ENCODE data around the gene CABLES1.

Gene CABLES1

DNA sequence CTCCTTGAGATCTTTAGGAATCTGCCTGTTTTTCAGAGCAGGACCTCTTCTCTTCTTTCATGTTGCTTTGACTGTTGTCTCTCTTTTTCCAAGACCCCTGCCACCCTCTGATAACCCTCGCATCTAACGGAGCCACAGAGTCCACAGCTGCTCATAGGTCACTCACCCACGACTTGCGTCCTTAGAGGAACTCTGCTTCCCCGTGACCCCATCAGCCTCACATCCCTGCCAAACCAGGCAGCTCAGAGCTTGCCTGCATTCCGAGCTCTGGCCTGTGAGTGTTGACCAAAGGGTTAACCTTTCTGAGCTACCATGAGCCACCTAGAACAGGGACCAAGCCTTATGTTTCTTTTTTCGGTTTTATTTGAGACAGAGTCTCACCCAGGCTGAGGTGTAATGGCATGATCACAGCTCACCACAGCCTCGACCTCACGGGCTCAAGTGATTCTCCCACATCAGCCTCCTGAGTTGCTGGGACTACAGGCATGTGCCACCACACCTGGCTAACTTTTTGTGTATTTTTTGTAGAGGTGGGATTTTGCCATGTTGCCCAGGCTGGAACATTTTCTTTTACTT, 36.4 kb downstream of the CABLES1 start:
- no peak for DNase-seq

DNA sequence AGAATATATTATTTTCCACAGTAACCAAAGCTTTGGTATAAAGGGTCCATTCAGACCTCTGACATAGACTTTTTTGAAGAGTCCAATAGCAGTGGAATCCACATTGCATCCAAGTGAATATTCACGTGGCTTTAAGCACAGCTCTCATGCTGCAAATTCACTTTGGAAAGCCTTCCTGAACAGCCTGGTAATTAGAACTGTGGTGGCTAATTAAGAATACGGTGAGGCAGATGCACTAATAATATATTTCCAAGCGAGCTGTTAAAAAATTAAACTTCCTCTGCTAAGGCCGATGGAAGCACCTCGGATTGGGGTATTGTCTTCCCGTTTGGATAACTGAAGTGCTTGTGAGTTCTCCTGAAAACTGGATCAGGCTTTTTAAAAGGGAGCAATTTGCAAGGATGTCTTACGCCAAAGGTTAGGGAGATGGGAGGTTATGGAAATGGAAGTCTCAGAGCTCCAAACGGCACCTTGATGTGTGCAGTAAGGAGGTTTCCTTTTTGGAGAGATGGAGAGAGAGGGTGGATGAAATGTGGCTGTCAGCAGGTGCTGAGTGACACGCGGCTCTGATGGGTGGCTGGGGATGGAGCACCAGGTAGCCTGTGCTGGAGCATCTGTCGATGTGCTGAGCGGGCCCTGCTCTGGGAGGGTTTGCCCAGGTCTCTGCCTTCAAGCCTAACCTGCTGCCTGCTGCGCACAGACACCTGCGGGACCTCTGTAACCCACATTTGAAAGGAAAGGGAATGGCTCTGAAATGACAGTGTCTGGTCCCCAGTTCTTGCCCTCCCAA, 37.5 kb downstream of the CABLES1 start:
- DNase-seq, result no peak

DNA sequence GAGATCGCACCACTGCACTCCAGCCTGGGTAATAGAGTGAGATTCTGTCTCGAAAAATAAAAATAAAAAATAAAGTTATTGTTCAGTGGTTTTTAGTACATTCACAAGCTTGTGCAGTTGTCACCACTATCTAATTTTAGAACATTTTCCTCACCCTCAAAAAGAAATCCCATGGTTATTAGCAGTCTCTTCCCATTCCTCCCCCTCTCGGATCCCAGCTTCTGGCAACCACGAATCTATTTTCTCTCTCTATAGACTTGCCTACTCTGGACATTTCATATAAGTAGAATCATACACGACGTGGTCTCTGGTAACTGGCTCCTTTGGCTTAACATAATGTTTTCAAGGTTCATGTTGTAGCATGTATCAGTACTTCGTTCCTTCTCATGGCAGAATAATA, 38.6 kb downstream of the CABLES1 start:
- DNase-seq, result peak; percentile 18

DNA sequence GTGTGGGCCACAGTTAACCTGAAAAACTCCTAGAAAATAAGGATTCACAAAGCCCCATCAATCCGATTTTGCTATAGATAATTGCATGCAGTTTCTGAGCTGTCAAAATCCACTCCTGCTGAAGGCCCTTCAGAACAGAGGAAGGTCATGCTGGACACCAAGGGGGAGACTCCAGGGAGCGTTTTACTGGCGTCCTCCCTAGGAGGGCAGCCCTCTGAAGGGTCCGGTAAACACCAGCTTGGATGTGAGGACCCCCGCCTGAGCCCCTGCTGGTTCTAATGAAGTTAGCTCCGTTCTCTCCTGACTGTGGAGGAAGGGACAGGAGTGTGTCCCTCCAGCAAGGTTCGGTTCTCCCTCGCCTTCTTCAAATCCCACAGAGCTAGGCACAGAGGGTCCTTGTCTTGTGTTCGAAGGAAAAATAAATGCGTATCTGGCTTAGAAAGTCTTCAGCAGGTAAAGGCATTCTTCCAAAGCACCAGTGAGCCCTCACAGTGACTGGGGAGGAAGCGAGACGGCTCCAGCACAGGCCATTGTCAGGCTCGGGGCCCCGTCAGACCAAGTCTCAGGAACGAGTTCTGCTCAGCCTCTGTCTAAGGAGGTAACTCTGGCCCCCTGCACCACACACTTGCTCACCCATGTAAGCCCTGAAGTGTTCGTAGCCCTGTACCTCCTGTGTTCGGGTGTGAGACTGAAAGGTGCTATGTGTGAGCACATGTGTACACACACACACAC, 41.6 kb downstream of the CABLES1 start:
- DNase-seq, result no peak

DNA sequence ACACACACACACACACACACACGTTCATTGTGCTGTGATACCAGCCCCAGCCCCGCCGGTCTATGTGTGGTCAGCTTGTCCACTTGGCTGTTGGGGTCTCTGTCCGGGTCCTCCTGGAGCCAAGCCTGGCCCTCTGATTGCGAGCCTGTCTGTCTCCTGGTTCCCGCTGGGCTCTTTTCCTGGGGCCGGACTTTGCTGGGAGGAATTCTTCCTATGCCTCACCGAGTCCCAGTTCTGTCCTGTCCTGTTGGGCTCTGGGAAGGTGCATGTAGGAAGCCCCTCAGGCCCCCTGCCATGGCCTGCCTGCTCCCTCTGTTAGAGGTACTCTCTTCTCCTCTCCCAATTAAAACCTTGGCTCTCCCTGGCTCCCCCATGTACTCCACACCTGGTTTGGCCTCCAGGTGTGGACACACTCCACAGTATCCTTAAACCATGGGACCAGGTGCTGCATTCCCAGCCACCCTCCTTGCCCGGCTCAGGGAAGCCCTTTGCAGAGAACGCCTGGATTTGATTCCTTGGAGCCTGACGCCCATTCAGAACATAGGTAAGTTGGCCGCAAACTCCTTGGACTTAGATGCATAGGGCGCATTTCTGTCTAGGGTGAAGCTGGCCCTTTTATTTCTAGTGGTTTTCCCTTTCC, 42.3 kb downstream of the CABLES1 start:
- DNase-seq, result no peak

DNA sequence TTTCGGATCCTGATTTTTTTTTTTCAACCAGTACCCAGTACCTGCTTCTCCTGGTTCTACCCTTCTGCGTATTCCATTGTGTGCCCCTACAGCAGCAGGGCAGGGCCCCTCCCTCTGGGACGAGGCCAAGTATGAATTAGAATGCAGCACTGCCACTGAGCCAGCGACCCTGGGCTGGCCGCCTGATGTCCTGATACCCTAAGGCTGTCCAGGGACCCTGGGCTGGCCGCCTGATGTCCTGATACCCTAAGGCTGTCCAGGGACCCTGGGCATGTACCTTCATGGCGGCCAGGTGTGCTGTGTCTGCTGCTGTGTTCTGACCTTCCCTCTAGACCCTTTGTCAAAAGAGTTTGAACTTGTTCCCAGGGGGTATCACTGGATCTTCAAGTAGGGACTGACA, 42.9 kb downstream of the CABLES1 start:
- DNase-seq, result no peak

DNA sequence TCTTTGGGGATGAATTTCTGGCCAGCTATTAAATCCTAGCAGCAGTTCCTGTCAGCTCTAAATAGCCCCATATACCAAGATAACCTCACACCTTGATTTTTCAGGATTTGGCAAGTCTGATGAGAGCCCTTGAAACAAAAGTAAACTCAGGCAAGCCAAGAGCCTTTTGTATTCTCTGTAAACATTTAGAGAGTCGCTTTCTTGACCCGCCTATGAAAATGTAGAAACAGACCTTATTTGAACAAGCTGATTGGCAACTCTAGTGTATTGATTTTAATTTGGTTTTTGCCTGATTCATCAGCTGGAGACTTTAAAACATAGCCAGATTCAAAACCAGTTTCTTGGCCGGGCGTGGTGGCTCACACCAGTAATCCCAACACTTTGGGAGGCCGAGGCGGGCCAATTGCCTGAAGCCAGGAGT, 43.4 kb downstream of the CABLES1 start:
- no peak for DNase-seq

DNA sequence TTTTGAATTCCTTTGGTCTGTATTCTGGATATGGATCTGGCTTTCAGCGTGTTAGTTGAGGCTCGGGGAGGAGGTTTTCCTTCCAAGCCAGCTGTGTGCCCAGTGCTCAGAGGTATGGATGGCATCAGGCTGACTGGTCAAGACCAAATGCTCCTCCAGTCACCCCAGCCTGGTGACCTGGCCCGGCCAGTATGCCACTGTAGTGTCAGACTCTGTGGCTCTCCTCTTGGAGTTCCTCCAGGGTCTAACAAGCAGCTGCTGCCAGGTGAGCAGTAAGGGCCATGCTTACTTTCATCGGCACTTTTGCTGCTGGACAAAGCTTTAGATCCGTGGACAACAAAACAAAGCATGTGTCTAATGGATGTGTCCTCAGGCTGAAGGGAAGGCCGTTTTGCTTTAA, 44.1 kb downstream of the CABLES1 start:
- no peak for DNase-seq

DNA sequence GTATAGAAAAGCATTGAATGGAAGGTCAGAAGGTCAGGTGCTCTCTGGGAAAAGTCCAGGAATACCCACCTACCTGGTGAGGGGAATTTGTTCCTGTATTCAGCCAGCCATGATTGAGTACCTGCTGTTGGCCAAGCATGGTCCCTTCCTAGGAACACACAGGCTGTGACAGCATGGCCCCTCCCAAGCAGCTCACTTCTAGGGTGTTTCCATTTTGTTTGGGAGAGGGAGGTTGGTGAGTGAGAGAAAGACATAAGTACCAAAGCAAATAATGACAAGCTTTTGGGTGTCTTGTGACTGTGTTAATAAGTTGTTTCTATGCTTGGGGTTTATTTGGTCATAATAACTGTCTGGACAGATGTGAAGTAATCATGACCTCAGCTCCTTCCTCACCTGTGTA, 46.3 kb downstream of the CABLES1 start:
- DNase-seq, result no peak

DNA sequence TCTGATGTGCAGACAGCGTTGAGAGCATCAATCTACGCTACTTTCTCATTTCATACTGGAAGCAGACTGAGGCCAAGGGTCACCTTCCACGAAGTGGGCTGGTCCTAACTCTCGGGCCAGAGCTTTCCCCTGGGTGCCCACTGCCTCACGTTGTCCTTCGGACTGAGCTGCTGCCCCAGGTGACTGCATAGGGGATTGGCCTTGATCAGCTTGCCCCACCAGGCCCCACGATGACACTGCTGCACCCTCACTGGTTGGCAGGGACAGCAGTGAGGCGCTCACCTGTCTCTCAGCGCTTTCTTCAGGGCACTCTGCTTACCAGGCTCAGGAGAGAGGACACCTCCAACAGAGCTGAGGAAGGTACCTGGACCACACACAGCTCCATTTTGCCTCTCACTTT, 47.3 kb downstream of the CABLES1 start:
- no peak for DNase-seq

DNA sequence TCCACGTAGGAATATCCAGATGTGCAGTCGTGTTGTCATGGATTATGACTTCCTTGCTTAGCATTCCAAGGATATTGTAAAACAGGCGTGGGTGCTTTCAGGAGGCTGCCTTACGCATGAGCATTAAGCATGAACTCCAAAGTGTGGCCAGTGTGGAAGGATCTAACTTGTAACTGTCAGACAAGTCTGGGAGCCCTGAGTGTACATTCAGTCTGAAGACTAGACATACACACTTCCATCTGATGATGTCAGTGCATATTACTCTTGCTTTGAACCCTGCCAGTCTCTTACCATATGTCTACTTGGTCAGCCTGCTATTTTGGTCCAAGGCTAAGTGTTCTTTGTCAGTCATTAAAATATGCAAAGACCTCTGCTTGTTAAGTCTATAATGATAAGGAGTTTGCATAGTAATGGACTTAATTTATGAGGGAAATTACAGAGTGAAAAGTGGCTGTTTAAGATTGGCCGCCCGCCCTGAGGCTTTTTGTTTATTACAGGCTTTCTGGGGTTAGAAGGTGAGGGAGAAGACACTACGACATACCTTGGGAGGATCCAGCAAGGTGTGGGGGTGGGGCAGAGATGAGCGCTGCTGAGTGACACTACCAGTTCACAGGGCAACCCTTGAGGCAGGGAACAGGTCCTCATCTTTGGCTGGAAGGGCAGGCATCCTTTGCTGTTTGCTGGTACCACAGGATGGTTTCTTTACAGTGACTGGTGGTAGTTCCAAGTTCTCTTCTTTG, 48.3 kb downstream of the CABLES1 start:
- peak; percentile 67 for DNase-seq

DNA sequence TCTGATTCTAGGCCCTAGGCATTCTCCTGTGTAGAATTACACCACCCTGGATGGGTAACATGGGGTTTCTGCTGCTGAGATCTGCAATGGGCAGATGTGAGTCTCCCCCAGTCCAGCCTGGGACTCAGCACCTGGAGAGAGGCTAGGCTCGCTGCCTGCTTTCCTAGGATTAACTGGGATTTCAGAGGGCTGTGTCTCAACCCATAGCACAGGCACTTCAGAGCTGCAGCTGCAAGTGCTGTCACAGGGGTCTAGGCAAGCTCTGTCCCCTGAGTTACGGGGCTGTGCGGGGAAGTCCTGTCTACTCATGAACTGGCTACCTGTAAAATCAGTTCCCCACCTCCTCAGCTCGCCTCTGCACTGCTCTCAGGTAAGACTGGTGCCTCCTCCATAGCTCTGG, 51.5 kb downstream of the CABLES1 start:
- DNase-seq, result no peak

DNA sequence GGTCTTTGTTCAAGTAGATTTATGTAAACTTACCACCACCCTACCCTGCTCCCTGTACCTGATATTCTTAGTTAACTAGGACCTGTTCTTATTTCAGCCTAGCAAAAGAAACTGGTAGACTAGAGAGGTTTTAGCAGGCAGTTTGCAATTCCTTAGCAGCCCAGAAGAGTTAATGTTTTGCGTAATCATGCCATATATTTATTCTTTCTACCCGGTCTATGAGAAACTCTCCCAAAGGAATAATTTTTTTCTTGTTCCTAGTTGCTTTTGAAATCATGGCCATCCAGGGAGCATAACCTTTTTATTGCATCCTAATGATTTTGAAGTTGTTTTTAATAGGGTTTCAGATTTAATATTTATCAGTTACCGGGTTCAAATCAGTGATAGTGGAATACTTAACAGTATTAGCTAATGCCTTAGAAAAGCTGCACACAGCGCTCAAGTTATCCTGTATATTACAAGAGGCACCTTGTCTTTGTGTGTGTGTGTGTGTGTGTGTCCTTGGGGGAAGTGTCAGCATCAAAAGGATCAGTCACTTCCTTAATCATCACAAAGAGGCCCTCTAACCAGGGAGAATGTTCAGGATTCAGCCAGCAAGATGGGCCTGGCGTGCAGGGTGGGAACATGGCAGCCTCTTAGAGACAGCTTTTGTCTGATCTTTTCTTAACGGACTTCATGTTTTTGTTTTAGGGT, 52.9 kb downstream of the CABLES1 start:
- no peak for DNase-seq

DNA sequence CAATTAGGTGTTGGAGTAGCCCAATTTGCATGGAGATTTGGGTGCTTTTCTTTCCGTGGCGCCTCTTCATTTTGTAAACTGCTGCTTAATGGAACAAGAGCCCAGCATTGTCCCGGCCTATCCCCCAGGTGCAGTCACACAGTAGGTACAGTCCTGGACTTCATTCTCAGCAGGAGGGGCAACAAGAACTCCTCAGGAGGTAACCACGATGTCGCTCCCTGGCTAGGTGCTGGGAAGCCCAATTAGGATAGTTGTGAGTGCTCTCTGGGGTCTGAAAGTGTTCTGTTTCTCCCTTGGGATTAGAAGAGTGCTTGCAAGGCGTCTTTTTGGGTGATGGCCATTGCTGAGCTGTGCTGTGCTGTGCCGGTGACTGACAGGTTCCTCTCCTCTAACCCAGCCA, 53.8 kb downstream of the CABLES1 start:
- DNase-seq, result no peak

DNA sequence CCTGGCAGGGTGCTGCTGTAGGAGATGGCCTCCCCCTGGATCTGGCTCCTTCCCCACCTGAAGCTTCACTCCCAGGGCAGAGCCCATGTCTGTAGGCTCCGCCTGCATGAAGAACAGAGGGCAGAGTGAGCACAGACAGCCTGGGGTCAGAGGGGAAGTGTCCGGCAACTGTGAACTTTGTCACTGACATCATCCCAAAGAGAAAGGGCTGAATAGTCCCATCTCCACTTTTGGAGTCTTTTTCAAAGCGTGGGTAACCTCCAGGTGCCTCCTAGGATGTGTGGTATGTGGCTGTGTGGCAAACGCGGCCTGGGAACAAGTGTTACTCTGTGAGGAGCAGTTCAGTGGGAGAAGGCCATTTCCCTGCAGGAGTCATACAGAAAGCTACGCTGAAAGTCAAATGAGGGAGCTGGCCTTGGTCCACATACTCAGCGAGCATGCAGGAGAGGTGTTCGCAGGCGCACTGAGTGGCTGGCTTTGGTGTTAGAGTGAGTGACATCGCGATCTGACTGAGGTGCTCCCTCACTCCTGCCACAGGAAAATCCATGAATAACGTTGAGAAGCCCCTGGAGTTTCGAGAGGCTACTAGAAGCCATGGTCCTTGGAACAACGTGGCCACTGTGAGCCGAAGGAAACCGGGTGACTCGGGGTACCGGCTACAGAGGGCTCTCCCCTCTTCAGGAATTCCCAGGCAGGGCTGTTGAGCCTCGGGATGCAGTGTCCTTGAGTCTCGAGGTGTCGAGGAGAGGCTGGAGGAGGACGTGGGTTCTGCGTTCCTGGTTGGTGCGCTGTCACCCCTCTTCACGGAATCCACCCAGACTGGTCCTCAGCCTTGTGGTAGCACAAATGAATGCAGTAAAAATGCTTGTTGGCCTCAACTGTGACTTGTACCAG, 54.7 kb downstream of the CABLES1 start:
- no peak for DNase-seq

DNA sequence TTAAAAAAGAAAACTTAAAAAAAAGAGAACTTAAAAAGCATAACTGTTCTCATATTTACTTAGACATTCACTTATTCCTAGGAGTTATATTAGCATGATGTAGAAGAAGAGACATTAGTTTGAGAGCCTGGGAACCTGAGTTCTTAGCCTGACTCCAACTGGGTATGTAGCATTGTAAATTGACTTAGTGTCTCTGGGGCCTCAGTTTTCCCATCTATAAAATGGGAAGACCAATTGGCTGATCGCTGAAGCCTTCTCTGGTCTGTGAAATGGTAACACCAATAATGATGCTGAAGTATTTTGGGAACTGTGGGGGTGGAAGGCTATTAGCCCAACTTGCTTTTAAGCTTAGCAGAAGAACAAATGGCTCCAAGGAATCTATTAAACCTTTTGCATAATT, 55.9 kb downstream of the CABLES1 start:
- DNase-seq, result no peak

DNA sequence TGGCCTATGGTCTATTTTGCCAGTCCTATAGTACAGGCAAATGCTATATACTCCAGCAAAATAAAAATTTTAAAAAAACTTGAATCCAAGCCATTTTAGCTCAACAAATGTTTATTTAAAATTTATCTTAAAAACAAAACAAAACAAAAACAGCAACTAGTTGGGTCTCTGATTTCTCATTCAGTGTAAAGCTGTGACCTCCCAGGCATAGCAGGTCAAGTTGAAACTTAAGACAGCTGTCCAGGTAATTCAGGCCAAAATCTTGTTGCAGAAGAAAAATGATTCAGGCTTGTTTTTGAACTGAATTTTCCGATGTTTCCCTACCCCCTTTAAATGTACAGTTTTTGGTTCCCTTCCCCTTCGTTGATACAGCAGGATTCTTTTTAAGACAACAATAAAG, 58.5 kb downstream of the CABLES1 start:
- no peak for DNase-seq

DNA sequence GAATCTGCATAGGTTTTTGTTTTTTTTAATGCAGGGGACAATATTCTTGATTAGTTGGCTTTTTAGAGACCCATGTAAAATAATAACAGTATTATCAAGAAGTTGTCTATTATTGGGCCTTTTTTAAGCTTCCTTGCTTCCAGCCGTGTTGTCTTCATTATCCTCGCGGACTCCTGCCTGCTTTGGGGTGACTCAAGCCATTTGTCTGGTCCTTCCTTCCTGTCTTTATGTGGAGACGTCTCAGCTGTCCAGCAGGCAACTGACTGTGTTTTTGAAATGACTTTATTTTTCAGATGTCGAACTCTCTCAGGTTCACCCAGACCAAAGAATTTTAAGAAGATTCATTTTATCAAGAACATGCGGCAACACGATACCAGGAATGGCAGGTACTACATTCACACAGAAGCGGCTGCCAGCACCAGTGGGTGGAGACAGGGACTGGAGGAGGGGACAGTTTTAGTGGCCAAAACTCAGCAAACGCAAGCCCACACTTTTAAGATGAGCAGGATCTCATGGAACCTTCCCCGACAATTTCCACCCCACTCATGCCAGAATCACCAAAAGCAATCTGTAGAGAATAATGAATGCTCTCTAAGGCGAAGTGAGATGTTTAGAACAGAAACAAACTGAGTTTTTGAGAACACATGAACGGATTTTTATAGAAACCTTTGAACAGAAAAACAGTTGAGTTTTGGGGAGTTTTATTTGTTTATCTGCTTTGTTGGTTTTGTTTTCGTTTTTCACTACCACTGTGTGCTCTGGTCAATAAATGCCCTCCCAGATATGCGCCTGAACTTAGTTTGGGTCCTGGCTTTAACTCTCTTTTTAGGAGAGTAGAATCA, 59.1 kb downstream of the CABLES1 start:
- DNase-seq, result peak; percentile 47

DNA sequence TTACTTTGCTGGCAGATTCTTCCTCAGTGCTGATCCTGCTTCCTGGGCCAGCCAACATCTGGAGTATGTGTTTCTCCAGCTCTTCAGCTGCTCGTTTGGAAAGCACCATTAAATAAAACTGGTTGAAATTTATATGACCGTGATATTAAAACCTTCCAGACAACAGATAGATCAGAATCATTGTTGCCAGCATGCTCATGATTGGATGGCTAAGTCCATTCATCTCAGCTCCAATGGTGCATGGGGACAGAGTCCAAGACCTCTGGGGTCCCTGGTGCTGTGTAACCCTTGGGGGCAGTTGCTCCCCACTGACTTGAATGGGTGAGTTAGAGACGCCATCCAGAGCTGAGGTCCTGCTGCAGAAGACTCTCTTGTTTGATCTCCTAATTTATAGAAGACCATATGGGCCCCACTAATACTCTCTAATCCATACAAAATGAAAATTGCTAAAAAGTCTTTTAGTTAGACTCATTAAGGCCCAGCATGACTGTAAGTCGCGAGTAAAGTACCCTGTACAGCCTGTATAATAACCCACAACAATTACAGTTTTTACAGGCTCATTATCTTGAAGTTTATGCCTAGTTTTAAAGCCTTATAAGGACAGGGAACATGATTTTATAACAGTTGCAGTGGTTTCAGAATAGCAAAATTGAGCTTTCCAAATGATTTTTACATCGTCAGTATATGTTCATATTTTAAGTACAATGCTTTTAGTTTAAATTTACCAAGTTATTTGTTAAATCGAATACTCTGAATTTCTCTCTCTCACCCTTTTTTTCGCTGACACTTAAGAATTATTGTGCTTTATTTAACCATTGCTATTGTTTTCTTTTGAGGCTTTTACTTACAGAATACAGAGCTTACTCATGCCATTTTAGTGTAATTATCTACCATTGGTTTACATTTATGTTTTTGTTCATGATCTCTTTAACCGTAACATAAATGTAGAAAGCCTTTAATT, 60.0 kb downstream of the CABLES1 start:
- no peak for DNase-seq

Measured in fibroblast of skin of back (primary cell).